Right renal cortex interstitium (tissue), 3 donors: Measurements from ENCODE around the gene ZNF407. TPM values are rescaled to one million over a fixed set of nuclear protein-coding genes. Genes with fewer than 3 reads are reported as not detected.

ENCODE experiments used
- DNase-seq, 3 donors: peaks; one replicate each; pipeline ENCODE4 v3.0.0-alpha.2; 2013; ENCODE audit warnings: low read depth in 3 of 3, low spot score in 2 of 3
- polyA plus RNA-seq, 3 donors: library from polyadenylated mRNA; unstranded; fragments of 120-200 nt; gene quantifications; one replicate each; pipeline ENCODE4 v1.2.1, GENCODE V29; 2013; ENCODE audit not compliant: insufficient read length in 3 of 3

ZNF407 gene
- polyA plus RNA-seq, 3 donors = 9.9 to 11.6 (median 10.9) TPM

- no peak for DNase-seq
Measured at GRCh38 chr18:75063196-75063595, 465.5 kb downstream of the ZNF407 start.

- no peak for DNase-seq
Measured at GRCh38 chr18:75063615-75064512, 466.2 kb downstream of the ZNF407 start.

- DNase-seq = no peak
Measured at GRCh38 chr18:75064513-75064905, 466.8 kb downstream of the ZNF407 start.

- DNase-seq = no peak
Measured at GRCh38 chr18:75065251-75066000, 467.8 kb downstream of the ZNF407 start.

GRCh38 chr18:75066021-75066880 lies 468.6 kb downstream of the ZNF407 start:
- DNase-seq = no peak

GRCh38 chr18:75066936-75067335 lies 469.3 kb downstream of the ZNF407 start:
- no peak for DNase-seq

- no peak for DNase-seq
Measured at GRCh38 chr18:75067996-75068645, 470.5 kb downstream of the ZNF407 start.

- no peak for DNase-seq
Measured at GRCh38 chr18:75068682-75069435, 471.2 kb downstream of the ZNF407 start.

GRCh38 chr18:75070235-75070624 lies 472.6 kb downstream of the ZNF407 start:
- no peak for DNase-seq

GRCh38 chr18:75070625-75071483 lies 473.2 kb downstream of the ZNF407 start:
- peak in 1 of 3 donors; percentile 8 for DNase-seq

GRCh38 chr18:75071484-75071785 lies 473.8 kb downstream of the ZNF407 start:
- DNase-seq = no peak

- DNase-seq = no peak
Measured at GRCh38 chr18:75071866-75072671, 474.4 kb downstream of the ZNF407 start.

- DNase-seq = no peak
Measured at GRCh38 chr18:75072672-75073371, 475.2 kb downstream of the ZNF407 start.

GRCh38 chr18:75073654-75074053 lies 476.0 kb downstream of the ZNF407 start:
- DNase-seq = no peak

- DNase-seq = no peak
Measured at GRCh38 chr18:75074196-75075015, 476.7 kb downstream of the ZNF407 start.

GRCh38 chr18:75075016-75075305 lies 477.3 kb downstream of the ZNF407 start:
- DNase-seq = no peak

- no peak for DNase-seq
Measured at GRCh38 chr18:75075429-75075841, 477.8 kb downstream of the ZNF407 start.
